ENCODE measurements around the gene SRSF7.

- TF ChIP-seq CTCF (IDR thresholded peaks at IDR 0.05) (no peak), POLR2A (IDR thresholded peaks at IDR 0.05) (no peak)
These were observed 3.3 kb upstream of the SRSF7 start for GRCh38 chr2:38754506-38754905.
